ENCODE results near the gene YPEL2.

Gene YPEL2

GRCh38 chr17:59437791-59438281, 106.4 kb downstream of the YPEL2 start:
- DNase-seq = no peak

GRCh38 chr17:59439262-59439661, 107.8 kb downstream of the YPEL2 start:
- DNase-seq = no peak

GRCh38 chr17:59439741-59440211, 108.3 kb downstream of the YPEL2 start:
- no peak for DNase-seq

GRCh38 chr17:59440757-59441463, 109.5 kb downstream of the YPEL2 start:
- DNase-seq = peak; percentile 70

GRCh38 chr17:59441464-59442096, 110.1 kb downstream of the YPEL2 start:
- no peak for DNase-seq

- DNase-seq = no peak
Observed at GRCh38 chr17:59443106-59443505, 111.7 kb downstream of the YPEL2 start.
